ENCODE results near the gene GRIK1.

DNA sequence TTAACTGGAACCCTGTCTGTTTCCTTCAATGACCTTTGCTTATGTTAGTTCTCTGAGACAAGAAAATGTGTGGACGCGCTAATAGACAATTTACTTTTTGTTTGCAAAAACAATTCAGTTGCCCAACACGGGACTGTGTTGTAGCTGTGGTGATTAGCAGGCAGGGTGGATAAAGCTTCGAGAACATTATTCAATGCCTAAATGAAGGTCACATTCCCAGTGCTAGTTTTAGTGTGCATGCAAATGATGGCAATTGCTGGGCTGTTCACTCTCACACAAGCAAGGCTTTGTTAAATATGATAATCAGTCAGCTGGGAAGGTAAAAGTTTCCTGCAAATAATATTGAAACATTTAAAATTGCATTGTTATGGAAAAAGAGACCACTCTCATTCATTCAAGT, 452.6 kb downstream of the GRIK1 start:
- TF ChIP-seq EZH2 (IDR thresholded peaks at IDR 0.05) = no peak
- no peak for TF ChIP-seq FOXP2 (optimal IDR thresholded peaks at IDR 0.05; ENCODE audit: control extremely low read depth, extremely low read length, insufficient read depth)

All from SK-N-MC (cell line).